Activated CD4-positive, alpha-beta T cell treated with anti-CD3 and anti-CD28 coated beads for 24 hours (primary cell): Measurements from ENCODE around the gene OR4M2.
"Not testable (repeated sequence)": the region's sequence is repeated elsewhere in the genome, so short reads cannot be mapped to it uniquely, and the experiment has no call there.

Source experiments
- DNase-seq, 2 donors: peaks; one replicate each; pipeline ENCODE4 v3.0.0-alpha.2; 2020; ENCODE audit warnings: low read depth in 2 of 2

OR4M2 gene

GRCh38 chr15:22080227-22080626, at the start of gene OR4M2:
Gene OR4M2, plus strand, starts transcription at chr15:22080527. Its CDS starts 98 bp downstream, at chr15:22080625.
- DNase-seq: not testable (repeated sequence)

- DNase-seq: not testable (repeated sequence)
Observed at GRCh38 chr15:22069267-22069666, 11.1 kb upstream of the OR4M2 start.

- DNase-seq: not testable (repeated sequence)
Observed at GRCh38 chr15:22081386-22081785, 1.1 kb downstream of the OR4M2 start.

- not testable (repeated sequence) for DNase-seq
Observed at GRCh38 chr15:22098616-22099253, 18.4 kb downstream of the OR4M2 start.

GRCh38 chr15:22099289-22099891, 19.1 kb downstream of the OR4M2 start:
- not testable (repeated sequence) for DNase-seq

- DNase-seq: not testable (repeated sequence)
Observed at GRCh38 chr15:22122033-22122432, 41.7 kb downstream of the OR4M2 start.
